Epithelial cell of prostate (primary cell): ENCODE data around the gene ALG3.

ENCODE experiments used
- DNase-seq: peaks from one replicate; pipeline ENCODE4 v3.0.0-alpha.2; 2011; ENCODE audit warnings: low read depth, low spot score
- H3K27ac ChIP-seq: fragments of 450-650 bp; 2 replicates; pipeline ENCODE4 v1.5.1; 2017; ENCODE audit warnings: mild to moderate bottlenecking

Gene ALG3

DNA sequence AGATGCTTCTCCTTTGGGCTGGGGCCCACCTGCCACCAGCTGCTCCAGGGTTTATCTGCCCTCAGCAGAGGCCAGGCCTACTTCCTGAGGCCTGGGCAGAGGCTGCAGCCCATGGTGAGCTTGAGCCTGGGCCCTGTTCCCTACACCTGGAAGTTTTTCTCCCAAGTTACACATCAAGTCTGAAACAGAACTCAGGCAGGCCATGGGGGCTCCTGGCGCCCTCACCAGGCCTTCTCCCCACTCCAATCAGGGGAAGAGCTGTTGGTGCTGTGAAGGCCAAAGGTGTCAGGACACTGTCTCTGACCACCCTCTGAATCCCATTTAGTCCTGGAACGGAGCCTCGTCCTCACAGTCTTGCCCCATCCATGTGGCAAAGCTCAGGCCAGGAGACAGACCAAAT is 12.1 kb downstream of the ALG3 start:
- DNase-seq, result no peak
- no peak overlapping the region for H3K27ac ChIP-seq

DNA sequence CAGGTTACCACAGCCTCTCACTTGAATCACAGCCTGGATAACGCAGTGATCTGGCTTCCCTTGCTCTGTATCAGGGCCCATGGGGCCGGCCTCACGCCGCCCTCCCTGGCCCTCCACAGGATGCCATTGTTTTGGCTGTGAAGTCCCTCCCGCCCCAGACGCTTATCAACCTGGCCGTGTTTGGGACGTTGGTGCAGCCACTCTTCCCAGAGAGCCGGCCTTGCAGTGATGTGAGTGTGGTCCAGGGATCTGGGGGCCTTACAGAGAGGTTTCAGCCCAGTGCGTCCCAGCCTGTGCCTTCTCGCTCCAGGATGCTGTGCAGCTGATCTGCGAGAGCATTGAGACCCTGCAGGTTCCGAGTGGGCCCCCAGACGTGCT is 12.7 kb downstream of the ALG3 start:
- no peak overlapping the region for H3K27ac ChIP-seq
- DNase-seq, result no peak

DNA sequence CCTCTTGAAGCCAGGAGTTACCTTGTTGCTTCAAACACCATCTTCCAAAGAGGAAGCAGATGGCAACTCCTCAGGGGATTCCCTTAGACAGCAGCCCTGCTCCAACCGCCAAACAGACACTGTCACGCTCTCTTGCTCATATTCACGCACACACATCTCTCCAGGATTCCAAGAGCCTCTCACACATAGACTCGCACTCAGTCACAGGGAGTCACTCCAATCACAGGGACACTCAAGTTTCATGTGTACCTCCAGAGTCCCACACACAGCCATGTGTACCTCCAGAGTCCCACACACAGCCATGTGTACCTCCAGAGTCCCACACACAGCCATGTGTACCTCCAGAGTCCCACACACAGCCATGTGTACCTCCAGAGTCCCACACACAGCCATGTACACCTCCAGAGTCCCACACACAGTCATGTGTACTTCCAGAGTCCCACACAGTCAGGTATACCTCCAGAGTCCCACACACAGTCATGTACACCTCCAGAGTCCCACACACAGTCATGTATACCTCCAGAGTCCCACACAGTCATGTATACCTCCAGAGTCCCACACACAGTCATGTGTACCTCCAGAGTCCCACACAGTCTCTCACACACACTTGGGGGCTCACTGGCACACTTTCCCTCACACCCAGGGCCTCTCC is 13.3 kb downstream of the ALG3 start:
- DNase-seq, result no peak

DNA sequence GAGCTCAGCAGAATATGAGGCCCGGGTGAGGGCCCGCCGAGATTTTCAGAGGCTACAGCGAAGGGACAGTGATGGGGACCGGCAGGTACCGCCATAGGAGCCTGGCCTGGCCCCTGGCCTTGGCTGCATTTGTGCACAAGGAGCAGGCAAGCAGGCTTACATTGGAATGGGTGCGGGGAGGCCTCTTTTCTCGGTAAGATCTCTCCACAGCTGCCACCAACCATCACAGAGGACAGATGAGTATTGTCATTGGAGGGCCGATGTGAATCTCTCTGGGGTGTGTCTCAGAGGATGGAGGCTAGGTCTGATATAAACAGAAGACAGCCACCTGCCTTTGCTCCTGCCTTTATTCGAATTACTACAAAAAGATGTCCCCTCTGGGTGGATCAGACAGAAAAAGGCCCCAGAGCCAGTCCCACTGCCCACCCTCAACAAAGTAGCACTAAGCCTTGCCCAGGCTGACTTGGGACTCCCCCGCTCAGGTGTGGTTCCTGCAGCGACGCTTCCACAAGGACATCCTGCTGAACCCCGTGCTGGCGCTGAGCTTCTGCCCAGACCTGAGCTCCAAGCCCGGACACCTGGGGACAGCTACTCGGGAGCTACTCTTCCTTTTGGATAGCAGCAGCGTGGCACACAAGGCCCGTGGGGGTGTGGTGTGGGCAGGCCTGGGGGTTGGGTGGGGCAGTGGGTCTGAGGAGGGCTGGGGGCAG is 13.9 kb downstream of the ALG3 start:
- H3K27ac ChIP-seq, result no peak overlapping the region
- no peak for DNase-seq

More for the DNA sequence above, 13.3 kb downstream of the ALG3 start:
- no peak overlapping the region for H3K27ac ChIP-seq

DNA sequence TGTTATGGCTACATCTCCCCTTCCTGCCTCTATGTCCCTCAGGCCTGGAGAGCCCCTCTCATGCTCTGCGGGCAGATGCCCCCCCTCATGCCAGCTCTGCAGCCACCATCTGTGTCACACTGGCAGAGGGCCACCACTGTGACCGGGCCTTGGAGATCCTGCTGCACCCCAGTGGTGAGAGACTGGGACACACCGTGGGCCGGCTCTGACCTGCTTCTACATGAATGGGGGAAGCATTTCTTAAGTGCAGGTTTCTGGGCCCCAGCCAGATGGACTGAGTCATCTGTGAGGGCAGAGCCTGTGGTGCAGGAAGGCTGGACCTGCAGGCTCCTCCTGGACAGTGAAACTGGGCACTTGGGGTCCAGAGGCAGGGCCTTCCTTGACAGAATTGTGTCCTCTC is 14.5 kb downstream of the ALG3 start:
- DNase-seq, result peak; percentile 64
- H3K27ac ChIP-seq, result no peak overlapping the region

DNA sequence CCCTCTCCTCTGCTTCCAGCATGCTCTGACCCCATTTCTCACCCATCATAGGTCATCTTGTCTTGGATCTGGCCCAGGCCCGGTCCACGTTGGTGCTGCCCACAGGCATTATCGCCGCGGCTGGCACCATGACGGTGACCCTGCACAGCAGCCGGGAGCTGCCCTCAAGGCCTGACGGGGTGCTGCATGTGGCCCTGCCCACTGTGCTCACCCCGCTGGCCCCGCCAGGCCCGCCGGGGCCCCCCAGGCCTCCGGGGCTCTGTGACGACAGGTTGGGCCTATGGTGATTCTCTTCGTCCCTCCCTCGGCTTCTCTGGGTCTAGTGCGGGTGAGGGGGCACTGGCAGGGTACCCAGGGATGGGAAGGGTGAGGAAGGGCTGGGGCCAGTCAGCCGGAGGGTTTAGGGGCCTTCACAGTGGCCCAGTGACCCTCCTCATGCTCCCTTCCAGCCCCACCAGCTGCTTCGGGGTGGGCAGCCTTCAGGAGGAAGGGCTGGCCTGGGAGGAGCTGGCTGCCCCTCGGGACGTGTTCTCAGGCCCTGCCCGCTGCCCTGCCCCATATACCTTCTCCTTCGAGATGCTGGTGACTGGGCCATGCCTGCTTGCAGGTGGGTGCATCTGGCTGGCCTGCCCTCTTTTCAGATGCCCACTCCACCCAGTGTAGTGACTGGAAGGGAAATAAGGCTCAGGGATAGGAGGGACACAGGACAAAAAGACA is 15.5 kb downstream of the ALG3 start:
- no peak for DNase-seq
- H3K27ac ChIP-seq, result no peak overlapping the region

DNA sequence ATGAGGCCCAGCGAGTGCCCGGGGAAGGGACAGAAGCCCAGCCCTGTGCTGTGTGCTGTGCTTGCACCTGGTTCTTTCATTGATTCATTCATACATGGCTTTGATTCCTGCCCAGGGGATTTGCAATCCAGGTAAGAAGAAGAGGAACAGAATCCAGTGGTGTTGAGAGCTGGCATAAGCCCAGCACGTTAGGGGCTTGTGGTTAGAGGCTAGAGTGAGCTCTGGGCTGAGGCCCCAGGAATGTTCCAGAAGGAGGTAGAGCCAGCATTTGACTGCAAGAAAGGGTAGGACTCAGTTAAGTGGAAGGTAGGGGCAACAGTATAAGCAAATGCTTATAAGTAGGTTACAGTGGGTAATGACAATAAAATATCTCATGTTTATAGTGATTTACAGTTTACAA is 17.1 kb downstream of the ALG3 start:
- H3K27ac ChIP-seq, result no peak overlapping the region
- DNase-seq, result no peak

DNA sequence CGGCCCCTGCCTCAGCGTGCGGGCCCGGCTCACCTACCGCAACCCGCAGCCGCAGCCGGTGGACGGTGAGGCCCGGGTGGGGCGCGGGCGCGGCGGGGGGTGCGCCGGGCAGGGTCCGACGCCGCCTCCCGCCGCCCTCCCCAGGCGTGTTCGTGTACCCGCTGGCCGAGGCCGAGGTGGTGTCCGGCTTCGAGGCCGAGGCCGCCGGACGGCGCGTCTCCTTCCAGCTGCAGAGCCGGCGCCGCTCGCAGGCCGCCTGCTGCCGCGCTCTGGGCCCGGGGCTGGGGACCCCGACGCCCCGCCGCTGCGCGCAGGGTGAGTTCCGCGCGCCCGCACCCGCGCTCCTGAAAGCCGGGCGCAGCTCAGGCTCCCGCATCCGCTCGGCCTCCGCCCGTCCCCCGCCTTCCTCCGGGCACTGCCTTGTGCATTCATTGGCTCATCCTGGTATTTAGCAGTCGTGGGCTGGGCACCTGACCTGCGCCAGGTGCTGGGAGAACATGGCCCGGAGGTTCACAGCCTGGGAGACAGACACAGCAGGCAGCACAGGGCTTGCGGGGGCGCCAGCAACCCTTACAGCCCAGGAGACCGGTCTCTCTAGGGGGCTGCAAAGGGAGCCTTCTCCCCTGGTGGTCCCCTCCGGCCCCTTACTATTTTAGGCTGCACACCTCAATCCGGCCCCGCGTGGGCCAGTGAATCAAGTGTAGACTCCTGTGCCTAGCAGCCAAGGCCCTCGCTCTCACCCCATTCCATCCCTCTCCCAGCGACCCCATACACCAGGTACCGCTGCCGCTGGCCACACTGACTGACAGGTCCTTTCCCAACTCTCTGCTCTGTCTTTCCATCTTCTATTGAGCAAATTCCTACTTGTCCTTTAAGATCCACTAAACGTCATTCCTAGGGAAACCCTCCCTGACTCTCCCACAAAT is 17.9 kb downstream of the ALG3 start:
- no peak for DNase-seq
- H3K27ac ChIP-seq, result no peak overlapping the region

DNA sequence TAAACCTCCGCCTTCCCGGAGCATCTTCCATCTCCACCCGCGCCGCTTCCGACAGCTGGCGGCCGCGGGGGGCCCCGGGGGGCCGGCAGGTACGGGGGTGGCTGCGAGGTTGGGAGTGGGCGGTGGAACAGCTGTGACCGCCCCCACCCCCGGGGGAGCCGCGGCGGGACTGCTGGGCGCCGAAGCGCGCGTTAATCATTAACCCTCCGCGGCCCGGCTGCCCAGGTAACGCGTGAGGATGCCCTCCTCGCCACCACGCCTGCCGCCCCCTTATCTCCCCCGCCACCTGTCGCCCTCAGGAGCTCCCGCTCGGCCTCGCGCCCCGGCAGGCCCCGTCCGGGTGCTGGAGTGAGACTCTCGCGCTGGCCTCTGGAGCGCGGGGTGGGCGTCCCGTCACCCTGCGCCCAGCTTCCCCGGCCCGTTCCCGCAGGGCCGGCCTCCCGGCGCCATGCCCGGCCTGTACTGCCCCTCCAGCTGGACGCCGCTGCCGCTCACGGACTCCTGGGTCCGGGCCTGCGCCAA is 18.6 kb downstream of the ALG3 start:
- no peak overlapping the region for H3K27ac ChIP-seq
- no peak for DNase-seq

DNA sequence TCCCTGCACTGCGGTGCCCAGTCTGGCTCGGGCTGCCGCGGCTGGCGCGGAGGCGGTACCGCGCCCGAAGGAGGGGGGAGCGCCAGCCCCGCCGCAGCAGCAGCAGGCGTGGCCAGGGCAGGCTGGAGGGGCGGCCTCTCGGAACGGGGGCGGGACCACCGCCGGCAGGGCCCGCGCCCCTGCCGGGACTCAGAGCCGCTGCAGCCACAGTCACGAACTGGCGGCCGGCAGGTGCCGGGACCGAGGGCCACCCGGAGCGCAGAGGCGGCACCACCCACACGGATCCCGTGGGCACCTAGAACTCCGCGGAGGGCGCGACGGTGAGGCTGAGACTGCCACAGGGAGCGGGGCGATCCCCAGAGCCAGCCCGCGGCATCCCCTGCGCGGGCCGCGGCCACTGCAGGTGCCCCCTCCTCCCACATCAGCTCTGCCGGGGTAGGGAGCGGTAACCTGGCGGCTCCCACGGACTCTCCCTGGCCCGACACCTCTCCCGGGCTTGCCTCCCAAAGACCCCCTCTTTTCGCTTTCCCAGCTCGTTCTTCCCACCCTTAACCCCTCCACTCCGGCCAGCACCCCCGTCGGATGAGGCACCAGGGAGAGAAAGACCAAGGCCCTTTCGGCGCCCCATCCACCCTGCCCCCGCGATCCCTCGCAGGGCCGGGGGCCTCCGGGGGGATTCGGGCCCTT is 19.2 kb downstream of the ALG3 start, which contains the start of gene VWA5B2:
Gene VWA5B2, plus strand, starts transcription at position 192 of the 687 bp plus-strand sequence. CDS start 944 bp downstream, outside the sequence.
- DNase-seq, result no peak

DNA sequence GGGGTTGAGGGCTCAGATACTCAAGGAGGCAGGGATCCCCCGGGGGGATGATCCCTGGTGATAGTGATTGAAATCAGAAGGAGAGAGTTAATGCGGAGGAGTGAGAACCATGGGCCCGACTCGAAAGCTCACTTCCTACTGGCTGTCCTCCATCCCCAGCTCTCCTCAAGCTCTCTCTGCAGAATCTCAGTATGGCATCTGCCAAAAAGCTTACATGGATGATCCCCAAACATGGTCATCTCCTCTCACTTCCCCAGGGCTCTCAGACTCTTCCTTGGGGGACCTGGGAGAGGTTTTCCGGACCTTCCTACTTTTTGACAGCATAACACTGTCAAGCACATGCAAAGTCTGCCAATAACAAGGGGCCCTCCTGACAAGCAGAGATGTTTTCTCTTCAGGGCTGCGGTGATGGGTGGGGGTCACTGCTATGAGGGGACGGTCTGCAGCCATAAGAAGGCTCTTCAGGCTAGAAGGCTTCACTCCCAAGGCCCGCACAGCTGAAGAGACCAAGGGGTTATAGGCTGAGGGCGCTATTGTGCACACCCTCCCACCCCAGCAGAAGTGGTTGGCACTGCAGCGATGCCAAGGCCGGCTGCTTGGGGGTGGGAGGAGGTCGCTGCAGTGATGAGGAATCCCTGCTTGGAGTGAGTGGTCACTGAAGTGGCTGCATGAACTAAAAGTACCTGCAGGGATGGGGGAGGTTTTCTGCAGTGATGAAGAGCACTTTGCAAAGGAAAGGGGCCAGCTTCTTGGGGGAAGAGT is 20.2 kb downstream of the ALG3 start:
- H3K27ac ChIP-seq, result no peak overlapping the region
- DNase-seq, result no peak

More for the DNA sequence above, 19.2 kb downstream of the ALG3 start, which contains the start of gene VWA5B2:
- H3K27ac ChIP-seq, result no peak within 1 kb of the TSS

DNA sequence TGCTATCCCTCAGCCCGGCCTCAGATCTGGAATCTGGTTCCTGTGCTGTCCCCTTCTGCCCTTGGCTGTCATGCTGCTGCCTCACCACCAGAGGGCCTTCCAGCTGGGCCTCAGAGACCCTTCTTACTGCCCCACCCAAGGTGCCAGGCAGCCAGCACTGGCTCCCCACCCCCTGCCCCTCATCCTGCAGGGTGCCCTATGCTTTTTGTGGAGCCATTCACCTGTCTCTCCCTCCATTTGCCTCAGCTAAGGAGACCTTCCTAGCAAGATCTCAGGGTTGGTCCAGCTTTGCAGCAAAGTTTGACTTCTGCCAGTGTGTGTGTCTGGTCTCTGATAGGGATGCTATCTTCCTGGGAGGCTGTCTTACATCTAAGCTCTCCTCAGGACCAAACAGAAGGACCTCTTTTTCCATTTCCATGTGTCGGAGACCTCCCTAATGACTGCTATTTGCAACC is 21.3 kb downstream of the ALG3 start:
- no peak overlapping the region for H3K27ac ChIP-seq
- no peak for DNase-seq

DNA sequence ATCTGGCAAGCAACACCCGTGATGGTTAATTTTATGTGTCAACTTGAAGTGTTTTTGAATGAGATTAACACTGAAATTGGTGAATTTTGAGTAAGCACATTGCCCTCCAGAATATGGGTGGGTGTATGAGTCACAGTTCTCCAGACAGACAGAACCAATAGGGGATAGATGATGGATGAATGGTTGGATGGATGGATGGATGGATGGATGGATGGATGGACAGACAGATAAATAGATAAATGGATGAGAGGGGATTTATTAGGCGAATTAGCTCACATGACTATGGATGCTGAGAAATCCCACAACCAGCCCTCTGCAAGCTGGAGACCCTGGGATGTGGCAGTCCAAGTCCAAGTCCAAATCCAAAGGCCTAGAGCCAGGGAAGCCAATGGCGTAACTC is 24.8 kb downstream of the ALG3 start:
- H3K27ac ChIP-seq, result no peak overlapping the region
- no peak for DNase-seq

DNA sequence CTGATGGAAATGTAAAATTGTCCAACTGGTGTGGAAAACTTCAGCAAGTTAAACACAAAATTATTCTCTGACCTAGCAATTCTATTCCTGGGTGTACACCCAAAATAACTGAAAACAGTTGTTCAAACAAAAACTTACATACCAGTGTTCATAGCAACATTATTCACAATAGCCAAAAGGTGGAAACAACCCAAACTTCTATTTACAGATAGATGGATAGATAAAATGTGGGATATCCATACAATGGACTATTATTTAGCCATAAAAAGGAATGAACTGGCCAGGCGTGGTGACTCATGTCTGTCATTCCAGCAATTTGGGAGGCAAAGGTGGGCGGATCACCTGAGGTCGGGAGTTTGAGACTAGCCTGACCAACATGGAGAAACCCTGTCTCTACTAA is 26.2 kb downstream of the ALG3 start:
- H3K27ac ChIP-seq, result no peak overlapping the region
- DNase-seq, result no peak

DNA sequence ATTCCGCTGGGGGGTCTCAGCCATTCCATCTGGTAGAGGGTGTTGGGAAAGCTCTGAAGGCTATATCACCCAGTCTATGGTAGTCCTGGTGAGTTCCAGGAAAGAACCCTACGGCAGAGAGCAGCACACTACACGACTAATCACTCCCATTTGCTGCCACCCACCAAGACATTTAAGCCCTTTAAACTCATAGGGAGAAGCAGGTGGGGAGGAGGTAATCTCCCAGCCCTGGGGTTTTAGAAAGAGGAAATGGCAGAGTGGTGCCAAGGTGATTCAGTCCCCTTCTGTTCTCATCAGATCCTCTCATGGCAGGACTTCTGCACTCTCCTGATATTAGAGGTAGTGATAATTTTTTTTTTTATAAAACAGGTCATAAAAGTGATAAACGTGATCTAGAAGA is 29.9 kb downstream of the ALG3 start:
- no peak overlapping the region for H3K27ac ChIP-seq

DNA sequence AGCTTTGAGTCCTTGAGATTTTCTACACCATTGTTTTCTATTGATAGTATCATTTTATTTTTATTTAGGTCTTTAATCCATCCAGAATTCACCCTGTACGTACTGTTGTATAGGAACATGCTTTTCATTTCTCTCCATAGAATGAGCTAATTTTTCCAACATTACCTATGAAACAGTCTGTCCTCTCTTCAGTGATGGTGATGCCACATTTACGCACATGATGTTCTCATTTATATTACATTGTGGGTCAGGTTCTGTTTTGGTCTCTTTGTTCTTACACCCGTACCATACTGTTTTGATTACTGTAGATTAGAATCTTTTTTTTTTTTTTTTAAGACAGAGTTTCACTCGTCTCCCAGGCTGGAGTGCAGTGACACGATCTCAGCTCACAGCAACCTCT is 37.0 kb downstream of the ALG3 start:
- DNase-seq, result no peak
- H3K27ac ChIP-seq, result no peak overlapping the region

More for the DNA sequence above, 29.9 kb downstream of the ALG3 start:
- no peak for DNase-seq

DNA sequence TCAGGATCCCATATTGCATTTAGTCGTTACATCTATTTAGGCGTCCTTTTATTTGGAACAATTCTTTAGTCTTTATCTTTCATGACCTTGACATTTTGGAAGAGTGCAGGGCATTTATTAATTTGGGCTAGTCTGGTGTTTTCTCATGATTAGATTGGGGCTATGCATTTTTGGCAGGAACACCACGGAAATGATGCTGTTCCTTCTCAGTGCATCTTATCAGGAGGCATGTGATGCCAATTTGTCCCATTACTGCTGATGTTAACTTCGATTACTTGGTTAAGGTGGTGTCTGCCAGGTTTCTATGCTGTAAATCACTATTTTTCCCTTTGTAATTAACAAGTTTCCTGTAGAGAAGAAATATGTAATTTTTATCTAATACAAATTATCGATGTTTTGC is 37.5 kb downstream of the ALG3 start:
- no peak overlapping the region for H3K27ac ChIP-seq
- DNase-seq, result no peak

DNA sequence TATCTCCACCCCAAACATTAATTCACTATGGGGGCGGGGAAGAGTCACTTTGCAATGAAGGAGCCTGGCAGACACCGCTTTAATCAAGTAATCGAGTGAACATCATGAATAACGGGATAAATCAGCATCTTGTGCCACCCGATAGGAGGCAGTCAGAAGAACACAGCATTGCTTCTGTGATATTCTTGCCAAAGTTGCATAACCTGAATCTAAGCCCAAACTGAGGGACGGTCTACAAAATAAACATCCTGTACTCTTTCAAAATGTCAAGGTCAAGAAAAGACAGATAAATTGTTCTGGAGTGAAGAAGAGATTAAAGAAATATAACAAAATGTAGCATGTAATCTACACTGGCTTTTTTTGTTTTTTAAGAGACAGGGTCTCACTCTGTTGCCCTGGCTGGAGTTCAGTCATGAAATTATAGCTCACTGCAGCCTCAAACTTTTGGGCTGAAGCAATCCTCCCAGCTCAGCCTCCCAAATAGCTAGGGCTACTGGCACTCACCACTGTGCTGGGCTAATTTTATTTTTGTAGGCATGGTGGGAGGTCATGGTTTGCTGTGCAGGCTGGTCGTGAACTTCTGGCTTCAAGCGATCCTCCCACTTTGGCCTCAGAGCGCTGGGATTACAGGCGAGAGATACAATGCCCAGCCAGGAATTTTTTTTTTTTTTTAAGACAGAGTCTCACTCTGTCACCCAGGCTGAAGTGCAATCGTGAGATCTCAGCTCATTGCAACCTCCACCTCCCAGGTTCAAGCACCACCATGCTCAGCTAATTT is 39.4 kb downstream of the ALG3 start:
- H3K27ac ChIP-seq, result no peak overlapping the region
- no peak for DNase-seq
